ENCODE results near the gene MYMK.

The MYMK gene

GRCh38 chr9:133493845-133494540 is 30.8 kb downstream of the MYMK start:
- Histone ChIP-seq H3K36me3 (ENCODE audit: control insufficient read depth in 1 of 2, insufficient read depth in 2 of 2, low read depth in 1 of 2, low read length in 2 of 2) (peaks cover 0 to 4% of the 10 kb centered on the region in 2 experiments), H2BK120ac (ENCODE audit: low read depth, low read length) (no peak overlapping the region), H3K4me3 (ENCODE audit: insufficient read depth in 1 of 2, low read depth in 1 of 2, low read length in 2 of 2) (no peak overlapping the region), H3K9me3 (ENCODE audit: control insufficient read depth, low read length) (no peaks in the 10 kb centered on the region), H3K4me2 (ENCODE audit: low read length, poor library complexity, severe bottlenecking) (no peak overlapping the region), H4K91ac (ENCODE audit: low read length) (no peak overlapping the region), H3K18ac (ENCODE audit: low read depth in 1 of 2, low read length in 2 of 2) (no peak overlapping the region), H3K27me3 (ENCODE audit: control insufficient read depth in 1 of 2, insufficient read depth in 1 of 2, low read length in 2 of 2) (peaks cover 27 to 78% of the 10 kb centered on the region in 2 experiments), H3K4ac (ENCODE audit: low read depth in 1 of 2, low read length in 2 of 2) (no peak overlapping the region), H3K4me1 (ENCODE audit: control insufficient read depth, insufficient read depth, low read depth, low read length) (peaks cover 22% of the 10 kb centered on the region), H3K27ac (ENCODE audit: low read length, poor library complexity, severe bottlenecking) (no peak overlapping the region), H3K79me1 (replicated peaks; ENCODE audit: low read length, poor library complexity, severe bottlenecking) (no peaks in the 10 kb centered on the region), H2AFZ (ENCODE audit: low read depth, low read length) (no peak overlapping the region), H4K8ac (ENCODE audit: low read length) (no peak overlapping the region), H3K9ac (ENCODE audit: low read length) (no peak overlapping the region), H2BK5ac (ENCODE audit: low read depth, low read length, poor library complexity, severe bottlenecking) (no peak overlapping the region), H2BK15ac (ENCODE audit: low read depth, poor library complexity, severe bottlenecking) (no peak overlapping the region), H3K14ac (ENCODE audit: low read length in 2 of 2) (no peak overlapping the region), H3K23ac (ENCODE audit: low read length in 2 of 2) (no peak overlapping the region), H2BK12ac (ENCODE audit: low read length in 2 of 2) (no peak overlapping the region), H2AK5ac (ENCODE audit: low read length, severe bottlenecking) (no peak overlapping the region)
- DNase-seq = no peak
- WGBS = 93% methylated on average over 23 of the region's 23 CpGs

- Histone ChIP-seq H3K79me1 (replicated peaks; ENCODE audit: low read length, poor library complexity, severe bottlenecking) (no peaks in the 10 kb centered on the region), H3K9ac (ENCODE audit: low read length) (no peak overlapping the region), H2BK12ac (ENCODE audit: low read length in 2 of 2) (no peak overlapping the region), H2BK15ac (ENCODE audit: low read depth, poor library complexity, severe bottlenecking) (no peak overlapping the region), H3K23ac (ENCODE audit: low read length in 2 of 2) (no peak overlapping the region), H2AK5ac (ENCODE audit: low read length, severe bottlenecking) (no peak overlapping the region), H3K4me3 (ENCODE audit: insufficient read depth in 1 of 2, low read depth in 1 of 2, low read length in 2 of 2) (no peak overlapping the region), H3K4me2 (ENCODE audit: low read length, poor library complexity, severe bottlenecking) (no peak overlapping the region), H4K8ac (ENCODE audit: low read length) (no peak overlapping the region), H3K4me1 (ENCODE audit: control insufficient read depth, insufficient read depth, low read depth, low read length) (peaks cover 24% of the 10 kb centered on the region), H3K27ac (ENCODE audit: low read length, poor library complexity, severe bottlenecking) (no peak overlapping the region), H4K91ac (ENCODE audit: low read length) (peak overlapping the region; percentile 11), H3K4ac (ENCODE audit: low read depth in 1 of 2, low read length in 2 of 2) (no peak overlapping the region), H3K36me3 (ENCODE audit: control insufficient read depth in 1 of 2, insufficient read depth in 2 of 2, low read depth in 1 of 2, low read length in 2 of 2) (peaks cover 0 to 4% of the 10 kb centered on the region in 2 experiments), H3K9me3 (ENCODE audit: control insufficient read depth, low read length) (no peaks in the 10 kb centered on the region), H2BK5ac (ENCODE audit: low read depth, low read length, poor library complexity, severe bottlenecking) (no peak overlapping the region), H3K14ac (ENCODE audit: low read length in 2 of 2) (no peak overlapping the region), H3K18ac (ENCODE audit: low read depth in 1 of 2, low read length in 2 of 2) (no peak overlapping the region), H3K27me3 (ENCODE audit: control insufficient read depth in 1 of 2, insufficient read depth in 1 of 2, low read length in 2 of 2) (peaks cover 21 to 72% of the 10 kb centered on the region in 2 experiments), H2AFZ (ENCODE audit: low read depth, low read length) (no peak overlapping the region), H2BK120ac (ENCODE audit: low read depth, low read length) (no peak overlapping the region)
- WGBS = 85% methylated on average over 11 of the region's 11 CpGs
- DNase-seq = no peak
Measured at GRCh38 chr9:133493428-133493827, 31.3 kb downstream of the MYMK start.

DNA sequence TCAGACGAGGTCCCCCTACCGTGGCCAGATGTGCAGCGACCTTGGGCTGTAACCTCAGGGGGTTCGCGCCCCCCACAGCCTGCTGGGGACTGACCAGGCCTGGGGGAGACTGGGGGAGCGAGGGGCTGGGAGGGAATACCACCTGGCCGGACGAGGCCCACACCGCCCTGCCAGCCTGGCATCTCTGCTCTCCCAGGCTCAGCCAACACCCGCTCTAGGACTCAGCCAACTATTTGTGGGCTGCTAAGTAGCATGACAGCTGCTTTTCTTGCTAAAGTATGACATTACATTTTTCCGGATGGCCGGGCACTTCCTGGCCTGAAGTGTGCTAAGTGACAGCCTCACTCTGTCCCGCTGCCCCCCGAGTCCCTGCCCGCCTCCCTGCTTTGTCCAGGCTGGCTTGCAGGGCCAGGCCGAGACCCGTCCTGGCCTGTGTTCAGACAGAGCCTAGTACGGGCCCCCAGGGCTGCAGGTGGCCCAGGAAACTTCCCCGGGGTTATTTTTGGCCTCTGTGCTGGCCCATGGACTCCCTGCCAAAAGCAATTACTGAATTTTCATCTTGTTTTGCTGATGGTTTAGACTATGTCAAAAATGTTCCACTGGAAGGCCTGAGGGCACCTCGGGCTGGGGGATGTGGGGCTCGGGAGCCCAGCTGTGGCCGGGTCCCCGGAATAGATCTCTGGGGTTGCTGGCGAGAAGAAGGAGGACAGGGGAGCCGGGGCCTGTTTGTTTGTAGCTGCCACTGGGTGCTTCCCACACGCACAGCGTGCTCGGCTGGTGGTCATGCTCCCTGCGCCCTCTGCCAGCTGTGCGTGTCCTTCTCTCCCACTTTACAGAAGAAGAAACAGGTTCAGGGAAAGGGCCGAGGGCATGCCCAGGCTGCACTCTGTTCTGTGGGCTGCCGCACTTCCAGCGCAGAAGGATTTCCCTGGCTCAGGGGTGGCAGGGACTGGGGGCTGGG is 32.4 kb downstream of the MYMK start:
- peaks cover 13 to 67% of the 10 kb centered on the region in 2 experiments for H3K27me3 ChIP-seq (ENCODE audit: control insufficient read depth in 1 of 2, insufficient read depth in 1 of 2, low read length in 2 of 2)
- H4K91ac ChIP-seq (ENCODE audit: low read length) = no peak overlapping the region
- no peak overlapping the region for H3K27ac ChIP-seq (ENCODE audit: low read length, poor library complexity, severe bottlenecking)
- no peak overlapping the region for H3K9ac ChIP-seq (ENCODE audit: low read length)
- H2BK15ac ChIP-seq (ENCODE audit: low read depth, poor library complexity, severe bottlenecking) = peak overlapping the region; percentile 34
- DNase-seq = no peak
- no peak overlapping the region for H3K14ac ChIP-seq (ENCODE audit: low read length in 2 of 2)
- peaks cover 0 to 4% of the 10 kb centered on the region in 2 experiments for H3K36me3 ChIP-seq (ENCODE audit: control insufficient read depth in 1 of 2, insufficient read depth in 2 of 2, low read depth in 1 of 2, low read length in 2 of 2)
- no peak overlapping the region for H3K4ac ChIP-seq (ENCODE audit: low read depth in 1 of 2, low read length in 2 of 2)
- H2BK5ac ChIP-seq (ENCODE audit: low read depth, low read length, poor library complexity, severe bottlenecking) = no peak overlapping the region
- H4K8ac ChIP-seq (ENCODE audit: low read length) = peak overlapping the region; percentile 21
- no peak overlapping the region for H2AK5ac ChIP-seq (ENCODE audit: low read length, severe bottlenecking)
- no peak overlapping the region for H3K23ac ChIP-seq (ENCODE audit: low read length in 2 of 2)
- peak overlapping the region in 1 of 2 experiments; percentile 5 for H3K18ac ChIP-seq (ENCODE audit: low read depth in 1 of 2, low read length in 2 of 2)
- no peak overlapping the region for H3K4me2 ChIP-seq (ENCODE audit: low read length, poor library complexity, severe bottlenecking)
- no peaks in the 10 kb centered on the region for H3K79me1 ChIP-seq (replicated peaks; ENCODE audit: low read length, poor library complexity, severe bottlenecking)
- no peak overlapping the region for H2BK120ac ChIP-seq (ENCODE audit: low read depth, low read length)
- H3K4me3 ChIP-seq (ENCODE audit: insufficient read depth in 1 of 2, low read depth in 1 of 2, low read length in 2 of 2) = no peak overlapping the region
- no peak overlapping the region for H2AFZ ChIP-seq (ENCODE audit: low read depth, low read length)
- 86% methylated on average over 33 of the region's 33 CpGs for WGBS
- no peaks in the 10 kb centered on the region for H3K9me3 ChIP-seq (ENCODE audit: control insufficient read depth, low read length)
- H3K4me1 ChIP-seq (ENCODE audit: control insufficient read depth, insufficient read depth, low read depth, low read length) = peaks cover 24% of the 10 kb centered on the region
- peak overlapping the region in 1 of 2 experiments; percentile 31 for H2BK12ac ChIP-seq (ENCODE audit: low read length in 2 of 2)

GRCh38 chr9:133491656-133491925 is 33.2 kb downstream of the MYMK start:
- Histone ChIP-seq H2BK15ac (ENCODE audit: low read depth, poor library complexity, severe bottlenecking) (no peak overlapping the region), H3K79me1 (replicated peaks; ENCODE audit: low read length, poor library complexity, severe bottlenecking) (no peaks in the 10 kb centered on the region), H2BK120ac (ENCODE audit: low read depth, low read length) (no peak overlapping the region), H2BK12ac (ENCODE audit: low read length in 2 of 2) (no peak overlapping the region), H3K4ac (ENCODE audit: low read depth in 1 of 2, low read length in 2 of 2) (no peak overlapping the region), H4K91ac (ENCODE audit: low read length) (no peak overlapping the region), H3K14ac (ENCODE audit: low read length in 2 of 2) (no peak overlapping the region), H3K27ac (ENCODE audit: low read length, poor library complexity, severe bottlenecking) (no peak overlapping the region), H3K18ac (ENCODE audit: low read depth in 1 of 2, low read length in 2 of 2) (no peak overlapping the region), H3K23ac (ENCODE audit: low read length in 2 of 2) (no peak overlapping the region), H2AK5ac (ENCODE audit: low read length, severe bottlenecking) (no peak overlapping the region), H3K9ac (ENCODE audit: low read length) (no peak overlapping the region), H2AFZ (ENCODE audit: low read depth, low read length) (no peak overlapping the region), H3K9me3 (ENCODE audit: control insufficient read depth, low read length) (no peaks in the 10 kb centered on the region), H3K27me3 (ENCODE audit: control insufficient read depth in 1 of 2, insufficient read depth in 1 of 2, low read length in 2 of 2) (peaks cover 8 to 60% of the 10 kb centered on the region in 2 experiments), H3K4me1 (ENCODE audit: control insufficient read depth, insufficient read depth, low read depth, low read length) (peaks cover 24% of the 10 kb centered on the region), H4K8ac (ENCODE audit: low read length) (no peak overlapping the region), H3K4me2 (ENCODE audit: low read length, poor library complexity, severe bottlenecking) (no peak overlapping the region), H3K4me3 (ENCODE audit: insufficient read depth in 1 of 2, low read depth in 1 of 2, low read length in 2 of 2) (no peak overlapping the region), H3K36me3 (ENCODE audit: control insufficient read depth in 1 of 2, insufficient read depth in 2 of 2, low read depth in 1 of 2, low read length in 2 of 2) (peaks cover 0 to 4% of the 10 kb centered on the region in 2 experiments), H2BK5ac (ENCODE audit: low read depth, low read length, poor library complexity, severe bottlenecking) (no peak overlapping the region)
- WGBS = 96% methylated on average over 8 of the region's 8 CpGs
- DNase-seq = no peak
